K562 (cell line): ENCODE results near the gene SNX17. TPM values are rescaled to one million over a fixed set of nuclear protein-coding genes. Genes with fewer than 3 reads are reported as not detected.
A peak's percentile ranks its signal among the peaks of the same experiment; 100 is the strongest.

Experiments
- ATAC-seq: fragments of 200-7000 bp; cut with Tn5 transposase; 3 replicates; pipeline ENCODE4 v1.9.1; 2020; ENCODE audit warnings: moderate library complexity
- BruUV-seq: library from RNA; stranded (reverse); fragments of 400-500 nt; replicated peaks from 2 replicates; lab custom pipeline; 2021; lab: Mats Ljungman, UMichigan
- CTCF ChIA-PET: fragments of 300-600 bp; formaldehyde crosslinking; extraction: SDS; loops from one replicate; lab custom pipeline; 2021; ENCODE audit warnings: low intra/inter-chr PET ratio; lab: Yijun Ruan, JAX
- POLR2A ChIA-PET: fragments of 300-600, 350-650 bp; sonication (Branson Sonifier 250); formaldehyde crosslinking; extraction: SDS; loops from one replicate; lab custom pipeline; 2021; ENCODE audit warnings: antibody characterized with exemption, inconsistent platforms; lab: Yijun Ruan, JAX
- DNase-seq, 4 experiments: peaks; one replicate each; pipeline versions ENCODE4 v3.0.0 to v3.0.0-alpha.2; 2011 to 2018; ENCODE audit warnings: low spot score in 3 of 4, mixed read lengths in 3 of 4; ENCODE audit errors: extremely low read depth in 1 of 4
- FAIRE-seq: peaks from 2 replicates; lab custom pipeline; 2011; peaks lifted over from hg19 to GRCh38; lab: Jason Lieb, UNC
- H2AFZ ChIP-seq: 2 replicates; pipeline ENCODE4 v1.6.0; 2011; ENCODE audit warnings: low read depth, low read length, control low read depth, inconsistent platforms
- H3K27ac ChIP-seq: fragments of 200-600 bp; 3 replicates; pipeline ENCODE4 v1.8.0; 2011; ENCODE audit warnings: low read depth, mild to moderate bottlenecking, control low read depth, inconsistent platforms, low read length, moderate library complexity, mixed read lengths; ENCODE audit errors: extremely low read depth
- H3K27me3 ChIP-seq, 2 experiments: fragments of 300-600 bp in 1 of 2; 2 replicates in 1 of 2; 3 replicates in 1 of 2; pipeline versions ENCODE4 v1.6.0 to v1.8.0; 2011; ENCODE audit warnings: inconsistent platforms in 2 of 2, low read length in 2 of 2, mild to moderate bottlenecking in 1 of 2, mixed read lengths in 1 of 2, moderate library complexity in 1 of 2; ENCODE audit not compliant: control insufficient read depth in 2 of 2, insufficient read depth in 2 of 2
- H3K36me3 ChIP-seq: fragments of 300-600 bp; 3 replicates; pipeline ENCODE4 v1.8.0; 2011; ENCODE audit warnings: mild to moderate bottlenecking, low read length, inconsistent platforms; ENCODE audit not compliant: control insufficient read depth, insufficient read depth
- H3K4me1 ChIP-seq, 2 experiments: fragments of 200-600 bp in 1 of 2; replicated peaks in 1 of 2; 2 replicates in 1 of 2; 3 replicates in 1 of 2; pipeline versions ENCODE4 v1.5.1 to v1.8.0; 2011; ENCODE audit warnings: inconsistent platforms in 2 of 2, low read length in 2 of 2, mild to moderate bottlenecking in 1 of 2, mixed read lengths in 1 of 2, moderate library complexity in 1 of 2; ENCODE audit not compliant: control insufficient read depth in 2 of 2, insufficient read depth in 2 of 2
- H3K4me2 ChIP-seq: 2 replicates; pipeline ENCODE4 v1.6.1; 2011; ENCODE audit warnings: low read length, control low read depth, inconsistent platforms, mixed read lengths; ENCODE audit not compliant: insufficient read depth
- H3K4me3 ChIP-seq: fragments of 200-600 bp; sonication (generic), shearing (Covaris generic); 2 replicates; pipeline ENCODE4 v1.5.1; 2016; ENCODE audit warnings: control low read depth, inconsistent platforms
- H3K79me2 ChIP-seq: fragments of 200-600 bp; 3 replicates; pipeline ENCODE4 v1.8.0; 2011; ENCODE audit warnings: low read length, inconsistent platforms; ENCODE audit not compliant: control insufficient read depth, insufficient read depth
- H3K9ac ChIP-seq, 2 experiments: 2 replicates each; pipeline versions ENCODE4 v1.6.0 to v1.6.1; 2011; ENCODE audit warnings: low read depth in 2 of 2, low read length in 2 of 2, control low read depth in 1 of 2, inconsistent platforms in 1 of 2, mild to moderate bottlenecking in 1 of 2, mixed read lengths in 1 of 2; ENCODE audit not compliant: insufficient read depth in 1 of 2
- H3K9me1 ChIP-seq: one replicate; pipeline ENCODE4 v1.6.0; 2011; ENCODE audit warnings: inconsistent platforms, mild to moderate bottlenecking, low read length, moderate library complexity; ENCODE audit not compliant: control insufficient read depth, insufficient read depth
- H3K9me3 ChIP-seq: replicated peaks from 2 replicates; pipeline ENCODE4 v1.5.1; 2011; ENCODE audit warnings: low read depth, low read length, inconsistent platforms; ENCODE audit not compliant: control insufficient read depth, insufficient read depth
- H4K20me1 ChIP-seq: replicated peaks from 2 replicates; pipeline ENCODE4 v1.6.1; 2011; ENCODE audit warnings: low read length, inconsistent platforms, mixed read lengths; ENCODE audit not compliant: control insufficient read depth, insufficient read depth
- CBX3 ChIP-seq, 2 experiments: IDR thresholded peaks; 1 replicate in 1 of 2; 2 replicates in 1 of 2; pipeline ENCODE4 v1.6.1; 2012; ENCODE audit warnings: inconsistent platforms in 2 of 2, low read length in 2 of 2, borderline replicate concordance in 1 of 2, control low read depth in 1 of 2
- HIVEP1 ChIP-seq: fragments of 250-450 bp; sonication (Bioruptor Pico); IDR thresholded peaks from 2 replicates; pipeline ENCODE4 v1.4.0; 2020; ENCODE audit warnings: mild to moderate bottlenecking
- MBD2 ChIP-seq: sonication (generic); IDR thresholded peaks from 2 replicates; pipeline ENCODE4 v1.6.1; 2016; ENCODE audit warnings: low read depth, borderline replicate concordance
- PHF8 ChIP-seq: fragments of 200-600 bp; sonication (generic); IDR thresholded peaks from 2 replicates; pipeline ENCODE4 v1.6.1; 2012; ENCODE audit warnings: mixed run types, mild to moderate bottlenecking, inconsistent platforms, low read length, moderate library complexity, borderline replicate concordance
- PHTF2 ChIP-seq: fragments of 250-450 bp; sonication (Bioruptor Pico); IDR thresholded peaks from 2 replicates; pipeline ENCODE4 v1.5.0; 2021; ENCODE audit warnings: mild to moderate bottlenecking
- RBM15 ChIP-seq: fragments of 200-400 bp; formaldehyde crosslinking; IDR thresholded peaks from 2 replicates; pipeline ENCODE4 v1.6.1; 2018; ENCODE audit warnings: mild to moderate bottlenecking, low read length, moderate library complexity; ENCODE audit not compliant: insufficient read depth
- RCOR1 ChIP-seq, 2 experiments: IDR thresholded peaks; 2 replicates each; pipeline ENCODE4 v1.6.1; 2012; ENCODE audit warnings: low read depth in 2 of 2, low read length in 2 of 2, borderline replicate concordance in 1 of 2, improper control_type of control experiment in 1 of 2
- SRSF1 ChIP-seq: fragments of 200-400 bp; formaldehyde crosslinking; IDR thresholded peaks from 2 replicates; pipeline ENCODE4 v1.6.1; 2017; ENCODE audit warnings: mild to moderate bottlenecking, low read depth, low read length, moderate library complexity
- ZNF184 ChIP-seq: sonication (generic); formaldehyde crosslinking; IDR thresholded peaks from 2 replicates; pipeline ENCODE4 v1.5.0; 2020; ENCODE audit warnings: missing genetic modification reagents
- ZNF282 ChIP-seq: sonication (generic); formaldehyde crosslinking; IDR thresholded peaks from 2 replicates; pipeline ENCODE4 v1.8.1; 2023; ENCODE audit warnings: missing genetic modification reagents
- ZNF384 ChIP-seq: IDR thresholded peaks from 2 replicates; pipeline ENCODE4 v1.6.1; 2012; ENCODE audit warnings: low read depth, low read length, improper control_type of control experiment
- whole genome bisulfite sequencing: fragments of 100-300 bp; shearing (Covaris generic); methylation state at CpG from one replicate; pipeline ENCODE4 v1.1.6; 2016; ENCODE audit warnings: low coverage, mixed read lengths; ENCODE audit not compliant: insufficient coverage; ENCODE audit errors: missing lambda C conversion rate; 5-methylcytosine and 5-hydroxymethylcytosine counted together
- in situ Hi-C: fragments of 300-500 bp; cut with MboI; formaldehyde crosslinking; loops from 4 replicates; pipeline ENCODE4 v1.15.0; 2018; ENCODE audit warnings: inconsistent platforms, mixed read lengths
- intact Hi-C: fragments of 100-400 bp; cut with micrococcal nuclease; formaldehyde crosslinking; loops from 2 replicates; pipeline ENCODE4 v1.14.2; 2022
- polyA plus RNA-seq, 8 experiments: library from polyadenylated mRNA; depleted of rRNA in 4 of 8; stranded (reverse) in 5 of 8; unstranded in 3 of 8; fragments of >200 nt; fragmentation: Nextera tagmentation in 2 of 8; fragmentation: Illumina TruSeq in 1 of 8; extraction: Ambion mirVana in 2 of 8; extraction: Trizol in 1 of 8; gene quantifications; 2 replicates each; pipeline versions ENCODE4 v1.2.1 to v1.2.3, GENCODE V29; 2011 to 2014; ENCODE audit warnings: inconsistent platforms in 1 of 8, missing spikeins in 1 of 8
- total RNA-seq, 7 experiments: library from RNA; depleted of rRNA in 6 of 7; stranded (reverse); fragments of >200 nt in 6 of 7; fragmentation: Illumina TruSeq in 2 of 7; extraction: Trizol in 2 of 7; gene quantifications; 2 replicates each; pipeline versions ENCODE4 v1.2.1 to v1.2.3, GENCODE V29; 2011 to 2021; ENCODE audit warnings: low replicate concordance in 1 of 7
- TF ChIP-seq, protein P1 (sequence below): sonication (generic); formaldehyde crosslinking; IDR thresholded peaks from 2 replicates; pipeline ENCODE4 v1.8.0; 2023; ENCODE audit warnings: mild to moderate bottlenecking, missing genetic modification reagents
- TF ChIP-seq, protein P2 (sequence below): fragments of 200-800 bp; sonication (Bioruptor generic); IDR thresholded peaks from 2 replicates; pipeline ENCODE4 v1.6.1; 2017; ENCODE audit warnings: missing genetic modification characterization, missing compliant biosample characterization
- TF ChIP-seq, protein P3 (sequence below), 2 experiments: fragments of 450-650 bp; IDR thresholded peaks; 2 replicates each; pipeline ENCODE4 v1.6.1; 2016

SNX17 gene
- total and polyA plus RNA-seq, 9 of the 15 experiments (the other 6 are each of a cell fraction or from before 2014, with no cell fraction given), result 3.0 to 75.7 (median 54.6) TPM

DNA sequence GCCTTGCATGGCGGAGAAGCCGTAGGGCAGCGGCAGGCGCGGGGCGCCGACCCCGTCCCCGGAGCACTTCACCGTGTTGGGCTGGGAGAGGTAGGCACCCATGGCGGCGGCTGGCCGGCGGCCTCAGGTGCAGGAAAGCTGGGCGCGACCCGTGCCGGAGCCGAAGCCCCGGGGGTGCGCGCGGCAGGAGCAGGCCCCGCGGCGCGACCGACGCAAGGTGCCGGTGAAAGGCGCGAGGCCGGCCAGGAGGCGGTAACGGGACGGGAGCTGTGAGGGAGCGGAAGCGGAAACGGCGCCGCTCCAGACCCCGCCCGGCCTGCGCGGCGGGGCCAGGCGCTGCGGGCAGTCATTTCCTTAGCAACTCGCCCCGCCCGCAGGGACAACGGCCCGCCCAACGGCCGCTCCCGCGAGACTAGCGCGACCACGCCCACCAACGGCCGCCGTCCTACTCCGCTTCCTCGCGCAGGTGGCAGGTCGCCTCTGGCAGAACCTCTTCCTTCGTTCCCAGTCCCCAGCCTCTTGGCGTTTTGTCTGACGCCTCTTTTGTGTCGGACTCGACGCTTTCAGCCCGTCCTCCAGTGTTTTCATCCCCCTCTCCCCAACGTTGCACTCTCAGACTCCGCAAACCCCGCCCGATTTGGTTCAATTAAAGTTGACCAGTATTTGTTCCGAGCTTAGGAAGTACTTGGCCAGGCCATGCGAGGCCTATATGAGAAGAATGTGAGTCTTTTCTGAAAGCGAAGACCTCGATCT is 39.1 kb downstream of the SNX17 start, which contains the start of gene PPM1G:
TSS of gene PPM1G (minus strand) at position 271 of the 753 bp plus-strand sequence. CDS start at position 102, 169 bp downstream.
- H3K36me3 ChIP-seq, result peaks cover 24% of the 10 kb centered on the region; the same call in 2 of the 3 replicates
- BruUV-seq, result no TSS peak
- peaks cover 49% of the 10 kb centered on the region for H3K79me2 ChIP-seq
- DNase-seq (peak; percentile 93 to 97 (median 94)), ATAC-seq (peak; percentile 98), FAIRE-seq (peak; percentile 80)
- peak within 1 kb of the TSS; percentile 88 for H3K4me2 ChIP-seq
- peak within 1 kb of the TSS; percentile 90 to 100 for H3K9ac ChIP-seq
- ChIA-PET CTCF (interaction anchor here (1.2 to 3.0 kb wide), 2 partner anchors 80 to 274 kb away, joined by 4 to 35 read pairs; partner anchors contain the start of gene IFT172), POLR2A (interaction anchor here (0.6 to 5.0 kb wide), 21 partner anchors 8 to 927 kb away, joined by 3 to 46 read pairs (median 4); partner anchors contain the start of genes NRBP1, SLC4A1AP, SUPT7L and ZNF513)
- H3K9me1 ChIP-seq, result no peaks in the 10 kb centered on the region
- intact Hi-C loops, result loop anchor here (1.0 to 5.0 kb wide), 2 partner anchors 173 to 219 kb away; partner anchors contain the start of gene ZNF512
- H3K4me1 ChIP-seq, result peaks cover 6 to 26% of the 10 kb centered on the region in 2 experiments; a peak in 4 of 5 replicates
- H3K27me3 ChIP-seq, result no peaks in the 10 kb centered on the region
- no peaks in the 10 kb centered on the region for H4K20me1 ChIP-seq
- in situ Hi-C loops, result no loop called here
- H3K27ac ChIP-seq, result peak within 1 kb of the TSS; percentile 93
- H3K9me3 ChIP-seq, result no peaks in the 10 kb centered on the region
- WGBS, result under 1% methylated on average over 75 of the region's 82 CpGs
- H2AFZ ChIP-seq, result peak within 1 kb of the TSS; percentile 88
- H3K4me3 ChIP-seq, result peak within 1 kb of the TSS; percentile 99
- TF ChIP-seq CBX3 (IDR thresholded peaks at IDR 0.05; ENCODE audit: borderline replicate concordance in 1 of 2, low read length in 2 of 2) (peak in 1 of 2 experiments; percentile 94; a peak in 2 of 3 replicates), ZNF384 (peak; percentile 38; the same call in 1 of the 2 replicates), RBM15 (no peak), PHTF2 (no peak), RCOR1 (IDR thresholded peaks at IDR 0.05; ENCODE audit: borderline replicate concordance in 1 of 2, low read depth in 2 of 2, low read length in 2 of 2) (peak; percentile 11 to 46; a peak in 2 of 4 replicates), ZNF184 (CRISPR knock-in tag) (no peak), MBD2 (peak; percentile 64; the same call in 1 of the 2 replicates), HIVEP1 (no peak), PHF8 (peak; percentile 89), SRSF1 (no peak), ZNF282 (CRISPR knock-in tag) (peak; percentile 79)
- TF ChIP-seq, protein P1, sequence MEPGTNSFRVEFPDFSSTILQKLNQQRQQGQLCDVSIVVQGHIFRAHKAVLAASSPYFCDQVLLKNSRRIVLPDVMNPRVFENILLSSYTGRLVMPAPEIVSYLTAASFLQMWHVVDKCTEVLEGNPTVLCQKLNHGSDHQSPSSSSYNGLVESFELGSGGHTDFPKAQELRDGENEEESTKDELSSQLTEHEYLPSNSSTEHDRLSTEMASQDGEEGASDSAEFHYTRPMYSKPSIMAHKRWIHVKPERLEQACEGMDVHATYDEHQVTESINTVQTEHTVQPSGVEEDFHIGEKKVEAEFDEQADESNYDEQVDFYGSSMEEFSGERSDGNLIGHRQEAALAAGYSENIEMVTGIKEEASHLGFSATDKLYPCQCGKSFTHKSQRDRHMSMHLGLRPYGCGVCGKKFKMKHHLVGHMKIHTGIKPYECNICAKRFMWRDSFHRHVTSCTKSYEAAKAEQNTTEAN (CRISPR knock-in tag), result peak; percentile 71; the same call in 1 of the 2 replicates
- TF ChIP-seq, protein P2, sequence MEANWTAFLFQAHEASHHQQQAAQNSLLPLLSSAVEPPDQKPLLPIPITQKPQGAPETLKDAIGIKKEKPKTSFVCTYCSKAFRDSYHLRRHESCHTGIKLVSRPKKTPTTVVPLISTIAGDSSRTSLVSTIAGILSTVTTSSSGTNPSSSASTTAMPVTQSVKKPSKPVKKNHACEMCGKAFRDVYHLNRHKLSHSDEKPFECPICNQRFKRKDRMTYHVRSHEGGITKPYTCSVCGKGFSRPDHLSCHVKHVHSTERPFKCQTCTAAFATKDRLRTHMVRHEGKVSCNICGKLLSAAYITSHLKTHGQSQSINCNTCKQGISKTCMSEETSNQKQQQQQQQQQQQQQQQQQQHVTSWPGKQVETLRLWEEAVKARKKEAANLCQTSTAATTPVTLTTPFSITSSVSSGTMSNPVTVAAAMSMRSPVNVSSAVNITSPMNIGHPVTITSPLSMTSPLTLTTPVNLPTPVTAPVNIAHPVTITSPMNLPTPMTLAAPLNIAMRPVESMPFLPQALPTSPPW (CRISPR knock-in tag), result peak; percentile 84
- TF ChIP-seq, protein P3, sequence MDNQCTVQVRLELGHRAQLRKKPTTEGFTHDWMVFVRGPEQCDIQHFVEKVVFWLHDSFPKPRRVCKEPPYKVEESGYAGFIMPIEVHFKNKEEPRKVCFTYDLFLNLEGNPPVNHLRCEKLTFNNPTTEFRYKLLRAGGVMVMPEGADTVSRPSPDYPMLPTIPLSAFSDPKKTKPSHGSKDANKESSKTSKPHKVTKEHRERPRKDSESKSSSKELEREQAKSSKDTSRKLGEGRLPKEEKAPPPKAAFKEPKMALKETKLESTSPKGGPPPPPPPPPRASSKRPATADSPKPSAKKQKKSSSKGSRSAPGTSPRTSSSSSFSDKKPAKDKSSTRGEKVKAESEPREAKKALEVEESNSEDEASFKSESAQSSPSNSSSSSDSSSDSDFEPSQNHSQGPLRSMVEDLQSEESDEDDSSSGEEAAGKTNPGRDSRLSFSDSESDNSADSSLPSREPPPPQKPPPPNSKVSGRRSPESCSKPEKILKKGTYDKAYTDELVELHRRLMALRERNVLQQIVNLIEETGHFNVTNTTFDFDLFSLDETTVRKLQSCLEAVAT (IDR thresholded peaks at IDR 0.05), result 0 out of 4 replicates have a peak, but pooled peaks of 1 of the 2 experiments have one; percentile 46
